HepG2 (cell line): ENCODE results near the gene MAN2A1. TPM values are rescaled to one million over a fixed set of nuclear protein-coding genes. Genes with fewer than 3 reads are reported as not detected.

Source experiments
- FOXA3 ChIP-seq: IDR thresholded peaks from 2 replicates; pipeline ENCODE4 v1.6.1; 2016; ENCODE audit warnings: missing genetic modification reagents, missing compliant biosample characterization
- FOXC1 ChIP-seq: sonication (generic); formaldehyde crosslinking; IDR thresholded peaks from 2 replicates; pipeline ENCODE4 v1.8.0; 2022; ENCODE audit warnings: mild to moderate bottlenecking, missing genetic modification reagents, borderline replicate concordance
- FOXP1 ChIP-seq, 2 experiments: fragments of 450-650 bp in 1 of 2; IDR thresholded peaks; 2 replicates each; pipeline ENCODE4 v1.6.1; 2017 to 2018; ENCODE audit warnings: antibody characterized with exemption in 1 of 2
- HHEX ChIP-seq: IDR thresholded peaks from 2 replicates; pipeline ENCODE4 v1.6.1; 2016; ENCODE audit warnings: control low read depth
- MIER3 ChIP-seq: IDR thresholded peaks from 2 replicates; pipeline ENCODE4 v1.6.1; 2016; ENCODE audit warnings: missing compliant biosample characterization, borderline replicate concordance
- MTF2 ChIP-seq: sonication (generic); formaldehyde crosslinking; IDR thresholded peaks from 2 replicates; pipeline ENCODE4 v1.5.0; 2020; ENCODE audit warnings: missing genetic modification reagents, borderline replicate concordance
- REL ChIP-seq: sonication (generic); formaldehyde crosslinking; conservative IDR thresholded peaks from 2 replicates; pipeline ENCODE4 v1.8.0; 2022; ENCODE audit warnings: mild to moderate bottlenecking, missing genetic modification reagents, moderate library complexity
- ZC3H13 ChIP-seq: sonication (generic); formaldehyde crosslinking; IDR thresholded peaks from 2 replicates; pipeline ENCODE4 v1.8.1; 2023; ENCODE audit warnings: mild to moderate bottlenecking, missing genetic modification reagents, moderate library complexity
- ZNF567 ChIP-seq: sonication (generic); formaldehyde crosslinking; IDR thresholded peaks from 2 replicates; pipeline ENCODE4 v1.8.1; 2023; ENCODE audit warnings: mild to moderate bottlenecking, missing genetic modification reagents, borderline replicate concordance
- ZNF589 ChIP-seq: sonication (generic); formaldehyde crosslinking; conservative IDR thresholded peaks from 2 replicates; pipeline ENCODE4 v1.8.0; 2022; ENCODE audit warnings: mild to moderate bottlenecking, moderate library complexity, missing genetic modification reagents
- ZNF678 ChIP-seq: sonication (generic); formaldehyde crosslinking; IDR thresholded peaks from 2 replicates; pipeline ENCODE4 v1.4.0; 2020; ENCODE audit warnings: mild to moderate bottlenecking, missing genetic modification reagents
- ZNF724P ChIP-seq: sonication (generic); formaldehyde crosslinking; IDR thresholded peaks from 2 replicates; pipeline ENCODE4 v1.8.0; 2022; ENCODE audit warnings: missing genetic modification reagents, borderline replicate concordance
- ZNF775 ChIP-seq: sonication (generic); formaldehyde crosslinking; IDR thresholded peaks from 2 replicates; pipeline ENCODE4 v1.4.0; 2020; ENCODE audit warnings: missing genetic modification reagents, mild to moderate bottlenecking, moderate library complexity, borderline replicate concordance
- ZNF841 ChIP-seq: sonication (generic); formaldehyde crosslinking; IDR thresholded peaks from 2 replicates; pipeline ENCODE4 v1.8.1; 2023; ENCODE audit warnings: missing genetic modification reagents, borderline replicate concordance
- ZSCAN21 ChIP-seq: sonication (generic); formaldehyde crosslinking; IDR thresholded peaks from 2 replicates; pipeline ENCODE4 v1.8.0; 2022; ENCODE audit warnings: mild to moderate bottlenecking, missing genetic modification reagents, moderate library complexity, borderline replicate concordance
- ZSCAN9 ChIP-seq: IDR thresholded peaks from 2 replicates; pipeline ENCODE4 v1.6.1; 2016; ENCODE audit warnings: borderline replicate concordance
- polyA plus RNA-seq, 8 experiments: library from polyadenylated mRNA; depleted of rRNA in 3 of 8; stranded (reverse) in 7 of 8; unstranded in 1 of 8; fragments of >200 nt; fragmentation: Illumina TruSeq in 4 of 8; extraction: Trizol in 4 of 8; gene quantifications; 2 replicates each; pipeline versions ENCODE4 v1.2.1 to v1.2.3, GENCODE V29; 2011 to 2016; ENCODE audit warnings: low read depth in 4 of 8, missing spikeins in 1 of 8, mixed read lengths in 1 of 8; ENCODE audit not compliant: insufficient read depth in 1 of 8
- total RNA-seq, 5 experiments: library from RNA; depleted of rRNA; stranded (reverse); fragments of >200 nt; fragmentation: Illumina TruSeq; extraction: Trizol; gene quantifications; 2 replicates each; pipeline ENCODE4 v1.2.3, GENCODE V29; 2016; ENCODE audit warnings: low read depth in 1 of 5
- TF ChIP-seq, protein P1 (sequence below): sonication (generic); formaldehyde crosslinking; IDR thresholded peaks from 2 replicates; pipeline ENCODE4 v1.8.0; 2022; ENCODE audit warnings: missing genetic modification reagents, mild to moderate bottlenecking, moderate library complexity, borderline replicate concordance
- TF ChIP-seq, protein P2 (sequence below): sonication (generic); formaldehyde crosslinking; IDR thresholded peaks from 2 replicates; pipeline ENCODE4 v1.9.0; 2021; ENCODE audit warnings: mild to moderate bottlenecking, missing genetic modification reagents
- TF ChIP-seq, protein P3 (sequence below): sonication (generic); formaldehyde crosslinking; IDR thresholded peaks from 2 replicates; pipeline ENCODE4 v1.8.0; 2022; ENCODE audit warnings: mild to moderate bottlenecking, missing genetic modification reagents; ENCODE audit not compliant: insufficient replicate concordance

The MAN2A1 gene
- total and polyA plus RNA-seq, 2 of the 13 experiments (the other 11 are each of a cell fraction or from before 2014, with no cell fraction given), result 56.2 to 80.5 TPM

GRCh38 chr5:109690242-109690974 is 681 bp downstream of the MAN2A1 start (continued):
- TF ChIP-seq, protein P1, sequence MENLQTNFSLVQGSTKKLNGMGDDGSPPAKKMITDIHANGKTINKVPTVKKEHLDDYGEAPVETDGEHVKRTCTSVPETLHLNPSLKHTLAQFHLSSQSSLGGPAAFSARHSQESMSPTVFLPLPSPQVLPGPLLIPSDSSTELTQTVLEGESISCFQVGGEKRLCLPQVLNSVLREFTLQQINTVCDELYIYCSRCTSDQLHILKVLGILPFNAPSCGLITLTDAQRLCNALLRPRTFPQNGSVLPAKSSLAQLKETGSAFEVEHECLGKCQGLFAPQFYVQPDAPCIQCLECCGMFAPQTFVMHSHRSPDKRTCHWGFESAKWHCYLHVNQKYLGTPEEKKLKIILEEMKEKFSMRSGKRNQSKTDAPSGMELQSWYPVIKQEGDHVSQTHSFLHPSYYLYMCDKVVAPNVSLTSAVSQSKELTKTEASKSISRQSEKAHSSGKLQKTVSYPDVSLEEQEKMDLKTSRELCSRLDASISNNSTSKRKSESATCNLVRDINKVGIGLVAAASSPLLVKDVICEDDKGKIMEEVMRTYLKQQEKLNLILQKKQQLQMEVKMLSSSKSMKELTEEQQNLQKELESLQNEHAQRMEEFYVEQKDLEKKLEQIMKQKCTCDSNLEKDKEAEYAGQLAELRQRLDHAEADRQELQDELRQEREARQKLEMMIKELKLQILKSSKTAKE (CRISPR knock-in tag), result no peak
- TF ChIP-seq, protein P2, sequence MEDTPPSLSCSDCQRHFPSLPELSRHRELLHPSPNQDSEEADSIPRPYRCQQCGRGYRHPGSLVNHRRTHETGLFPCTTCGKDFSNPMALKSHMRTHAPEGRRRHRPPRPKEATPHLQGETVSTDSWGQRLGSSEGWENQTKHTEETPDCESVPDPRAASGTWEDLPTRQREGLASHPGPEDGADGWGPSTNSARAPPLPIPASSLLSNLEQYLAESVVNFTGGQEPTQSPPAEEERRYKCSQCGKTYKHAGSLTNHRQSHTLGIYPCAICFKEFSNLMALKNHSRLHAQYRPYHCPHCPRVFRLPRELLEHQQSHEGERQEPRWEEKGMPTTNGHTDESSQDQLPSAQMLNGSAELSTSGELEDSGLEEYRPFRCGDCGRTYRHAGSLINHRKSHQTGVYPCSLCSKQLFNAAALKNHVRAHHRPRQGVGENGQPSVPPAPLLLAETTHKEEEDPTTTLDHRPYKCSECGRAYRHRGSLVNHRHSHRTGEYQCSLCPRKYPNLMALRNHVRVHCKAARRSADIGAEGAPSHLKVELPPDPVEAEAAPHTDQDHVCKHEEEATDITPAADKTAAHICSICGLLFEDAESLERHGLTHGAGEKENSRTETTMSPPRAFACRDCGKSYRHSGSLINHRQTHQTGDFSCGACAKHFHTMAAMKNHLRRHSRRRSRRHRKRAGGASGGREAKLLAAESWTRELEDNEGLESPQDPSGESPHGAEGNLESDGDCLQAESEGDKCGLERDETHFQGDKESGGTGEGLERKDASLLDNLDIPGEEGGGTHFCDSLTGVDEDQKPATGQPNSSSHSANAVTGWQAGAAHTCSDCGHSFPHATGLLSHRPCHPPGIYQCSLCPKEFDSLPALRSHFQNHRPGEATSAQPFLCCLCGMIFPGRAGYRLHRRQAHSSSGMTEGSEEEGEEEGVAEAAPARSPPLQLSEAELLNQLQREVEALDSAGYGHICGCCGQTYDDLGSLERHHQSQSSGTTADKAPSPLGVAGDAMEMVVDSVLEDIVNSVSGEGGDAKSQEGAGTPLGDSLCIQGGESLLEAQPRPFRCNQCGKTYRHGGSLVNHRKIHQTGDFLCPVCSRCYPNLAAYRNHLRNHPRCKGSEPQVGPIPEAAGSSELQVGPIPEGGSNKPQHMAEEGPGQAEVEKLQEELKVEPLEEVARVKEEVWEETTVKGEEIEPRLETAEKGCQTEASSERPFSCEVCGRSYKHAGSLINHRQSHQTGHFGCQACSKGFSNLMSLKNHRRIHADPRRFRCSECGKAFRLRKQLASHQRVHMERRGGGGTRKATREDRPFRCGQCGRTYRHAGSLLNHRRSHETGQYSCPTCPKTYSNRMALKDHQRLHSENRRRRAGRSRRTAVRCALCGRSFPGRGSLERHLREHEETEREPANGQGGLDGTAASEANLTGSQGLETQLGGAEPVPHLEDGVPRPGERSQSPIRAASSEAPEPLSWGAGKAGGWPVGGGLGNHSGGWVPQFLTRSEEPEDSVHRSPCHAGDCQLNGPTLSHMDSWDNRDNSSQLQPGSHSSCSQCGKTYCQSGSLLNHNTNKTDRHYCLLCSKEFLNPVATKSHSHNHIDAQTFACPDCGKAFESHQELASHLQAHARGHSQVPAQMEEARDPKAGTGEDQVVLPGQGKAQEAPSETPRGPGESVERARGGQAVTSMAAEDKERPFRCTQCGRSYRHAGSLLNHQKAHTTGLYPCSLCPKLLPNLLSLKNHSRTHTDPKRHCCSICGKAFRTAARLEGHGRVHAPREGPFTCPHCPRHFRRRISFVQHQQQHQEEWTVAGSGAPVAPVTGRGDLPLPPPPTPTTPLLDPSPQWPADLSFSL, result 0 out of 2 replicates have a peak, but pooled peaks have one; percentile 48
- TF ChIP-seq ZNF724P (no peak), FOXP1 (IDR thresholded peaks at IDR 0.05) (no peak), FOXP1 (CRISPR knock-in tag; IDR thresholded peaks at IDR 0.05) (no peak), ZNF678 (0 out of 2 replicates have a peak, but pooled peaks have one; percentile 13), FOXA3 (CRISPR knock-in tag) (no peak), MTF2 (CRISPR knock-in tag) (0 out of 2 replicates have a peak, but pooled peaks have one; percentile 11), ZSCAN9 (CRISPR knock-in tag) (no peak), ZNF841 (CRISPR knock-in tag) (no peak; the same call in 1 of the 2 replicates), ZSCAN21 (CRISPR knock-in tag) (peak; percentile 40; the same call in 1 of the 2 replicates), ZNF775 (CRISPR knock-in tag) (no peak), HHEX (CRISPR knock-in tag) (no peak), REL (peak; percentile 63), MIER3 (CRISPR knock-in tag) (no peak), FOXC1 (CRISPR knock-in tag) (peak; percentile 37; the same call in 1 of the 2 replicates), ZC3H13 (peak; percentile 33; the same call in 1 of the 2 replicates), ZNF589 (CRISPR knock-in tag) (peak; percentile 54; the same call in 1 of the 2 replicates), ZNF567 (CRISPR knock-in tag) (no peak; the same call in 1 of the 2 replicates)
- TF ChIP-seq, protein P3, sequence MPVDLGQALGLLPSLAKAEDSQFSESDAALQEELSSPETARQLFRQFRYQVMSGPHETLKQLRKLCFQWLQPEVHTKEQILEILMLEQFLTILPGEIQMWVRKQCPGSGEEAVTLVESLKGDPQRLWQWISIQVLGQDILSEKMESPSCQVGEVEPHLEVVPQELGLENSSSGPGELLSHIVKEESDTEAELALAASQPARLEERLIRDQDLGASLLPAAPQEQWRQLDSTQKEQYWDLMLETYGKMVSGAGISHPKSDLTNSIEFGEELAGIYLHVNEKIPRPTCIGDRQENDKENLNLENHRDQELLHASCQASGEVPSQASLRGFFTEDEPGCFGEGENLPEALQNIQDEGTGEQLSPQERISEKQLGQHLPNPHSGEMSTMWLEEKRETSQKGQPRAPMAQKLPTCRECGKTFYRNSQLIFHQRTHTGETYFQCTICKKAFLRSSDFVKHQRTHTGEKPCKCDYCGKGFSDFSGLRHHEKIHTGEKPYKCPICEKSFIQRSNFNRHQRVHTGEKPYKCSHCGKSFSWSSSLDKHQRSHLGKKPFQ, result no peak
